Raji (cell line): Measurements from ENCODE around the gene USHBP1.
A peak's percentile ranks its signal among the peaks of the same experiment; 100 is the strongest.

ENCODE experiments used
- POLR2A ChIP-seq: IDR thresholded peaks from 2 replicates; pipeline ENCODE4 v1.6.1; 2011; ENCODE audit warnings: low read depth, low read length, control low read depth; ENCODE audit not compliant: insufficient read depth

Gene USHBP1

DNA sequence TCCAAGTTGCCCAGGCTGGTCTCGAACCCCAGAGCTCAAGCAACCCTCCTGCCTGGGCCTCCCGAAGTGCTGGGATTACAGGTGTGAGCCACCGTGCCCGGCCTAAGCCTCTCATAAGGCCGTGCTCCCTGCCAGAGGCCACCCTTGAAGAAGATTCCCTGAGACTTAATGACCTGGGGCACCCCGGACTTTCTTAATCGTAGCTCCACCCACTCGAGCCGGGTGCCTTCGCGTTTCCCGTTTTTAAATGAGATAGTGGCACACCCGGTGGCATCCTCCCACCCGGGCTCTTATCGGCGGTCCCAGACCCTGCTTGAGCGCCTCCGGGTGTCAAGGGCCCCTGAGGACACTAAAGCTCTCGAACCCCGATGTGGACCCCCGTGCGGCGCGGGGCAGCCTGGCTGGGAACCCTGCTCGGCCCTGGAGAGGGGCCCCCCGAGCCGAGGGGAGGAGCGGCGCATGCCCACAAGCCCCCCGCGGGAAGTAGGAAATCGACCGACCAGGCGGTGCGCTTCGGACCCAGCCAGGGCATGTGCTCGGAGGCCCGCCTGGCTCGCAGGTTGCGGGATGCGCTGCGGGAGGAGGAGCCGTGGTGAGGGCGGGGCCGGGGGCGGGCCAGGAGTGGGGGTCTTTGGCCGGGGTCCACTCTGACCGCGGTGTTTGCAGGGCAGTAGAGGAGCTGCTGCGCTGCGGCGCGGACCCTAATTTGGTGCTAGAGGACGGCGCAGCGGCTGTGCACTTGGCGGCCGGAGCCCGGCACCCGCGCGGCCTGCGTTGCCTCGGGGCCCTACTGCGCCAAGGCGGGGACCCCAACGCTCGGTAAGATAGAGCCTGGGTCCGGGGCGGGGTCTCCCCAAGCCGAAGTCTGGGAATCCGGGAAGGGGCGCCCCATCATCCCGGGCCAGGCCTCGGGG is 17.1 kb upstream of the USHBP1 start, which contains the start of gene ANKLE1:
ANKLE1 (plus strand) TSS at position 511 of the 914 bp plus-strand sequence; CDS start at position 531, 20 bp downstream.
- peak; percentile 67 for TF ChIP-seq POLR2A

DNA sequence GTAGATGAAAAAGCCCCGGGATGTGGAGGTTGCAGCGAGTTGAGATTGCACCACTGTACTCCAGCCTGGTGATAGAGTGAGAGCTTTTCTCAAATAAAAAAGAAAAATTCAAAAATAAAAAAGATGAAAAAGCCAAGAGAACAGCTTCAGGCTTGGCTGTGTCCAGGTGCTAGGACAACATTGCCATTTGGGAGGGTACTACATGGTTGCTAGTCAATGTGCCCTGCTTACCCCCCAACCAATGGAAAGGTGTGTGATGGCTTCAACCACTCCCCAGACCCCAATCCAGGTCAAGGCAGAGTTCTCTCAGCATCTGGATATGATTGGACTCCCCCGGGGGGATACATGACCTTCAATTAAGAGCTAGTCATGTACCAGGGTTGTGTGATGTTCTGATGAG is 14.9 kb upstream of the USHBP1 start:
- TF ChIP-seq POLR2A = no peak

DNA sequence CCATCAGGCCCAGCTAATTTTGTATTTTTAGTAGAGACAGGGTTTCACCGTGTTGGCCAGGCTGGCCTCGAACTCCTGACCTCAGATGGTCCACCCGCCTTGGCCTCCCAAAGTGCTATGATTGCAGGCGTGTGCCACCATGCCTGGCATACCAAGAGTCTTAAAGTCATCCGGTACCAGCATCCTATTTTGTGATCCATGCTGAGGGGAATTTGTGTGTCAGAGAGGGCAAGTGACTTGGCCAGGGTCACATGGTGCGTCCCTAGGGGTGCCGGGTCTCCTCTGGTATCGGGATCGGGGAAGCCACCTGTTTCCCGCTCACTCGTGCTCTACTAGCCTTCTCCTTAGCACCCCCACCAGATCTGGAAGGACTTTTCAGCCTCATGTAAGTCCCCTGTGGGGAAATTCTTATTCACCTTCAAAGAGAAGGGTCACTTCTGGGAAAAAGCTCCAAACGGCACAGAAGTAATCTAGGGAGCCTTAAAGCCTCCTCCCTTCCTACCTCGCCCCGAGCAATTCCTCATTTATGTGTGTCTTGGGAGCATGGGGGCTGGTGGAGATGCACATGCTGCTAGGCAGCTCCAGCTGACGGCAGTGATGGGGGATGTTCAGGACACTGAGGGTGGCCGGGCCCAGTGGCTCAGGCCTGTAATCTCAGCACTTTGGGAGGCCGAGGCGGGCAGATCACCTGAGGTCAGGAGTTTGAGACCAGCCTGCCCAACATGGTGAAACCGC is 11.1 kb upstream of the USHBP1 start:
- TF ChIP-seq POLR2A = no peak

DNA sequence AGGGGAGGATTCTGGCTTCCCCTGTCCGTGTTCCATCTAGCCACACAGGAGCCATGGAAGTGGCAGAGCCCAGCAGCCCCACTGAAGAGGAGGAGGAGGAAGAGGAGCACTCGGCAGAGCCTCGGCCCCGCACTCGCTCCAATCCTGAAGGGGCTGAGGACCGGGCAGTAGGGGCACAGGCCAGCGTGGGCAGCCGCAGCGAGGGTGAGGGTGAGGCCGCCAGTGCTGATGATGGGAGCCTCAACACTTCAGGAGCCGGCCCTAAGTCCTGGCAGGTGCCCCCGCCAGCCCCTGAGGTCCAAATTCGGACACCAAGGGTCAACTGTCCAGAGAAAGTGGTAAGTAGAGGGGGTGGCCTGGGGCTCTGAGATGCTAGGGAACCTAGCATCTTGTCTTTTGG is 4.2 kb upstream of the USHBP1 start:
- no peak for TF ChIP-seq POLR2A

DNA sequence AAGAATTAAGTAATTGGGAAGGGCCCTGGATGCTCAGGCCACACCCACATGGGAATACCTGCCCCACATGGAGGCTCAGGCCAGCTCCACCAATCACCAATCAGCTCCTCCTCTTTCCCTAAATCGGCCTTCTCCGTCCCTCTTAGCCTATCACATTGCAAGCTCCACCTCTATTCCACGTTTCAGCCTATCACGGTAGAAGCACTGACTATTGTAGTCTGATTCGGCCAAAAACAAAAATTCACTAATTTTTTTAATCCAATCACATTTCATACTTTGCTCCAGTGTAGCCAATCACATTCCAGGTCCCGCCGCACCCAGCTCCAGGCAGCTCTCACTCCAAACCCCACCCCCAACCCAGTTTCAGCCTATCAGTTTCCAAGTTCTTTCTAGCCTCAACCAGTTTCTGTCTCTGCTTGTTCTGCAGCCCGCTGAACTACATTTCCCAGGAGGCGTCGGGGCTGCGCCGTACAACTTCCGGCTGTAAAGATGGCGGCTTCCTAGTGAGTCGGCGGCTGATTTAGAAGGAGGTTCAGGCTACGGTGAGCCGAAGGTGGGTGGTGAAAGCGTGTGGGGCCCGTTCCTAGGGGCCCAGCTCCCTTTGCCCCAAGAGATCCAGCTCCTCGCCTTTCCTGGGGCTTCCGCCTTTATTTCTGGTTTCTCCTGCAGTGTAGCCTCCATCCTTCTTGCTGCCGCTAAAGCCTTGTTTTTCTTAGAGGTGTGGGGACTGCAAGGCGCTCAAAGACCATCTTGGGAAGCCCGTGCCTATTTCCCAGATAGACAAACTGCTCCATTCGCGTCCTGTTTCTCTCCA is 2.6 kb upstream of the USHBP1 start, which contains the start of gene BABAM1:
BABAM1 (plus strand) TSS at position 469 of the 814 bp plus-strand sequence. CDS start 1,364 bp downstream, outside the sequence.
- TF ChIP-seq POLR2A = peak; percentile 78

DNA sequence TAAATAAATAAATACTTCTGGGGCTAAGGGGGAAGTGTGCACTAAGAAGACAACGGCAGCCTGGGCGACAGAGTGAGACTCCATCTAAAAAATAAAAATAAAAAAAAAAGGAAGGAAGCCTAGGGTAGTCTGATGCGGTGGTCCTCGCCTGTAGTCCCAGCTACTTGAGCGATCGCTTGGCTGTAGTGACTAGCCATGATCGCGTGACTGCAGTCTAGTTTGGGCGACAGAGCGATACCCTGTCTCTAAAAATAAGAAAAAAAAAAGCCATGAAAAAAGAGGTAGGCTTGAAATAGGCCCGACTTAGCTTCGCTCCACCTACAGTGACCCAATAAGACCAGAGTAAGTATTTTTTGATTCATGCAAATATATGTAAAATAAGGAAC is 2.0 kb upstream of the USHBP1 start:
- peak; percentile 40; the same call in 1 of the 2 replicates for TF ChIP-seq POLR2A

DNA sequence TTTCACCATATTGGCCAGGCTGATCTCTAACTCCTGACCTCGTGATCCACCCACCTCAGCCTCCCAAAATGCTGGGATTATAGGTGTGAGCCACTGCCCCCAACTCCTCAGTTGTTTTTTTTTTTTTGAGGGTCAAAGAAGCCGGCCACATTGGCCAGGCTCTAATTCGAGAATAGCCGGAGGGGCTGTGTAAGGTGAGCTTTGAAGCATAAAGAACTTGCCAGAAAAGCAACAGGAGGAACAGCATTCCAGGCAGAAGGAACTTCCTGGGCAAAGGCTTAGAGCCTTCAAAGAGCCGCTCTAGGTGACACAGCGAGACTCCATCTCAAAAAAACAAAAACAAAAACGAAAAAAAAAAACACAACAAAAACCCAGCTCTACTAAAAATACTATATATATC is 1.5 kb upstream of the USHBP1 start:
- no peak for TF ChIP-seq POLR2A

DNA sequence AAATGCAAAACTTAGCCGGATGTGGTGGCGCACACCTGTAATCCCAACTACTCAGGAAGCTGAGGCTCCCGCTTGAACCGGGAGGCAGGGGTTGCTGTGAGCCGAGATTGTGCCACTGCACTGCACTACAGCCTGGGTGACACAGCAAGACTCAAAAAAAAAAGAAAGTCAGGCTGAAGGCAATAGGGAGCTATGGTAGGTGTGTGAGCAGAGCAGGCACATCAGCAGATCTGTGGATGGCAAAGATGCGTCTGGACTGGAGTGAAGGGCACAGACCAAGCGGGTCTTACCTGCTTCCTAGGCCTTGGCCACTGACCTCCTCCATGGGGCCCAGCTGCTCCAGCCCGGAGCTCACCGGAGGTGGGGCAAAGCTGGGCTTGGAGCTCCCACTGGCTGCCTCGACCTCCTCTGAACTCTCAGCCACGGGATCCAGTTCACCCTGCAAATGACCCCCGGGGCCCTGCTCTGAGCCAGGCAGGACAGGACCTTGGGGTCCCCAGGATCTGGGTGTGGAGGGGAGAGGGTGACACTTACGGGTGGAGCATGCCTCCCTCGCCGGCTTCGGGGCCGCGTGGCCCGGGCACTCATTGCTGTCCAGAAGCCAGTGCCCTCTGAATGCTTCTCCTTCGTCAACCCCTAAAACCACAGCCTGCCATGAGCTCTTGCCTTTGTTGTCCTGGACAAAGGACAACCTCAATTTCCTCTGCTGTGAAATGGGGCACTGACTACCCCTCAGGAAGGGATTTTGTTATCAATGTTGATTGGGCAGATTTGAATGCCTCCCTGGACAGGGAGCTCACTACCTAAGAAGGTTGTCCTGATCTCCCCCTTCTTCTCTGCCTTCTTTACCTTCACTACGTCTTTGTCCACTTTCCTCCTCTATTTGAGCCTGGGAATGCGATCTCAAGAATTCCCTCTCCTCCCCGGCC is 569 bp downstream of the USHBP1 start:
- no peak for TF ChIP-seq POLR2A

DNA sequence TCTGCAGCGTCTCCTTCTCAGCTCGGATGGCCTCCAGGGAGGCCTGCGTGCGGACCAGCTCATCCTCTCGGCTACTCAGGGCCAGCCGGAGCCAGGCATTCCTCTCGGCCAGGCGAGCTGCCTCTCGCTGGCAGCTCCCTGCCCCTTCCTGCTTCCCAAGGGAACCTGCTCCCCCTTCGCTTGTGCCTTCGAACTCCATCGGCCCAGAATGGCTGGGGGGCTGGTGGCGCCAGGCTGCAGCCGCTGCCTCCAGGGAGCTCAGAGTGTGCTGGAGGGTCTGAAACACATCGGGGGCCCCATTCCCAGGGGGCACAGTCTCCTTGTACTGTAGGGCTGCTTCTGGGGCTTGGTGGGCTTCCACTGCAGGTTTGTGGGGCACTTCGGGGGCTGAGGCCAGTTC is 2.0 kb downstream of the USHBP1 start:
- no peak for TF ChIP-seq POLR2A

DNA sequence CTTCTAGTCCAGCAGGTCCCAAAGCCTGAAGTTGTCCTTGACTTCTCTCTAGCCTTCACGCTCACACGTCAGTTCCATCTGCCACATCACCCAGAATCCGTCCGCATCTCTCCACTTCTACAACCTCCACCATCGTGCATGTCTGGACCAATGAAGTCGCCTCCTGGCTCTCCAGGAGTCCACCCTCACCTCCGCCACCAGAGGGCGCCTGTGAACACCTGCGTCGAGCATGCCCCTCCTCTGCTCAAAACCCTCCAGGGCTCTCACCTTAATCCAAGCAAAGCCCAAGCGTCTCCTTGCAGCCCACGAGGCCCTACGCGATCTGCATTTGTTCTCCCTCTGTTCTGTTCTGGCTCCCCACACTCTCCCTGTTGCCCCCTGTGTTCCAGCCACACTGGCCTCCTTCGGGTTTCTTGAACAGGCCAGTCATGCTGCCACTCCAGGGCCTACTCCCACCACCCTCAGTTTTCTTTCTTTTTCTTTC is 3.7 kb downstream of the USHBP1 start:
- TF ChIP-seq POLR2A = peak; percentile 54

DNA sequence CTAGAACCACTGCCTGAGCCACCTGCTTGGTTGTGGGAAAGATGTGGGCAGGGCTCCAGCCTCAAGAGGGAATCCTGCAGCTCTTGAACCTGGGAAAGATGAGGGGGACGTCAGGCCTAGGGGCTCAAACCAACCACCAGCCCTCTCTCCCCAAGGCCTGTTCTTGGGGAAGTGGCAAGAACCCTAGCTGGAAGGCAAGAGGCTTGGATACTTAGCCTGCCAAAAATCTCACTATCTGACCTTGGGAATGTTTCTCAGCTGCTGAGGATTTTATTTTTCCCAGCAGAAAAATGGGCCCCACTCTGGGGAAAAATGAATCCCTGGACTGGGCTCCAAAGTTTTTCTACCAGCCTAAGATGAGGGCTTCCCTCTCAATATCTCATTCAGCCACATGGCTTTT is 4.6 kb downstream of the USHBP1 start:
- no peak for TF ChIP-seq POLR2A

DNA sequence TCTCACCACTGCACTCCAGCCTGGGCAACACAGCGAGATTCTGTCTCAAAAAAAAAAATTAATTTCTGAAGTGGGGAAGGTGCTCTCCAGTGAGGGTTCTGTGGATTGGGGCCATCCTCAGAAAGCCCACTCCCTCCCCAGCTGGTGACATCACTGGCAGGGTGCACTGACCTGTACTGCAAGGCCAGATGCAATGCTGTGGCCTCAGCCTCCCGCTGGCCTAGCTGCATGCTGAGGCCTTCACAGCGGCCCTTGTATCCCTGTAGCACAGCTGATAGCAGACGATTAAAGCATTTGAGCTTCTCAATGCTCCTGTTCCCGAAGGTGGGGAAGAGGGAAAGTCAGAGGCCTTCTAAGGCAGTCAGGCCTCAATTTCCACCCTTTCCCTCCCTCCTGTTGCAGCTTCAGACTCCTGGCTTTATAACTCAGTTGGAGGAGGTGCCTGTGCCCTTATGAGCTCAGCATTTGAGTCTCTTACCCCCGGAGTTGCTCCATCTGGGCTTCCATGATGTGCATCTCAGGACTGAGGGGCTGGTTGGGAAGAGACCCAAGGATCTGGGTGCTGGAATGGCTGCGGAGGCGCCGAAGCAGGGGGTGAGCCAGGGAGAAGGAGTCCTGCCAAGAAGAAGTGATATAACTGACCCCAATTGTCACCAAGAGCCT is 5.3 kb downstream of the USHBP1 start:
- no peak for TF ChIP-seq POLR2A

DNA sequence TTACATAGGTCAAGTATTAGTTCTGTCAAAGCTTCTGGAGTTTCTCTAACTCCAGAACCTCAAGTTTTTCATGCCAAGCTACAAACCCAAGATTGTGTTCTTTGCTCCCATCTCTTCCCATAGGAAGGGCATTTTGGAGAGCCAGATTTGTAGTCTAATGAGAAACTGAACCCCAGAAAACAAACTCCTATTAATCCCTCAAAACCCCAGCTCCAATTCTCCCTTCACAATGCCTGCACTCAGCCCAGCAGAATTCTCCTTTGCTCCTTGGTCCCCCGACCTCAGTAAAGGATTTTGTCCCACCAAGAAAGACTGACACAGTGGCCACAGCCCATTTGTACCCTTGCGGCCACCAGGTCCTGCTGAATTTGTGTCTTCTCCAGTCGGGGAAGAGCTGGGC is 8.4 kb downstream of the USHBP1 start:
- no peak for TF ChIP-seq POLR2A

DNA sequence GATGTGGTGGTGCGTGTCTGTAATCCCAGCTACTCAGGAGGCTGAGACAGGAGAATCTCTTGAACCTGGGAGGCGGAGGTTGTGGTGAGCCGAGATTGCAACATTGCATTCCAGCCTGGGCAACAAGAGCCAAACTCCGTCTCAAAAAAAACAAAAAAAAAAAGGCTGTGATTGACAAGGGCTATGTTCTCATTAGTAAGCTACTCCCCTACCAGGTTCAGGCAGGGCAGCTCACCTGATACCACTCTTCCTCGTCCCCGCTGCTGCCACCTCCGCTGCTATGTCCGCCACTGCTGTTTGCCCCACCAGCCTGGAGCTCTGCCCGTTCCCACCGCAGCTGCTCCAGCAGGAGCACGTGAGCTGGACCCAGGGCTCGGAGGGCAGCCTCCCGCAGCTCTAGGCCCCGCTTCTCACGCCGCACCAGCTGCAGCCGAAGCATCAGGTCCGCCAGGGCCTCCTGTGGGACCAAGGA is 9.4 kb downstream of the USHBP1 start:
- no peak for TF ChIP-seq POLR2A

DNA sequence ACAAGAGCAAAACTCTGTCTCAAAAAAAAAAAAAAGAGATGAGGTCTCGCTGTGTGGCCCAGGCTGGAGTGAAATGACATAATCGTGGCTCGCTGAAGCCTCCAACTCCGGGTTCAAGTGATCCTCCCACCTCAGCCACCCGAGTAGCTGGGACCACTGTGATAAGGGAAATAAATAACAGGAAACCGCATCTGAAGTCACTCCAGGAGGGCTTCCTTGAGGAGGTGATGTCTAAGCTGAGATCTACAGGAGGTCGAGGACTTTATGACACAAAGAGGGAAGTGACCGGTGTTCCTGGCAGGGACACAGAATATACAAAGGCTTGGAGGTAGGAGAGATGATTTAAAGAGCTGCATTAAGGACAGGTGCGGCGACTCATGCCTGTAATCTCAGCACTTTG is 9.9 kb downstream of the USHBP1 start:
- no peak for TF ChIP-seq POLR2A
